Nephron (organoid): Measurements from ENCODE around the gene OPRM1.

Experiments used
- H3K27ac Mint-ChIP-seq, 3 experiments: 2 replicates each; pipeline ENCODE4 v1.8.0; 2020; ENCODE audit warnings: mixed read lengths in 3 of 3, mild to moderate bottlenecking in 2 of 3, moderate library complexity in 1 of 3
- H3K27me3 Mint-ChIP-seq: 2 replicates; pipeline ENCODE4 v1.8.0; 2021; ENCODE audit warnings: low read depth, mild to moderate bottlenecking, moderate library complexity, mixed read lengths
- H3K36me3 Mint-ChIP-seq: 2 replicates; pipeline ENCODE4 v1.8.0; 2020; ENCODE audit warnings: low read depth, mixed read lengths
- H3K4me1 Mint-ChIP-seq: 2 replicates; pipeline ENCODE4 v1.8.0; 2020; ENCODE audit warnings: mixed read lengths
- H3K4me3 Mint-ChIP-seq, 3 experiments: 2 replicates each; pipeline ENCODE4 v1.8.0; 2020; ENCODE audit warnings: mild to moderate bottlenecking in 3 of 3, mixed read lengths in 3 of 3, moderate library complexity in 2 of 3
- H3K9me3 Mint-ChIP-seq: 2 replicates; pipeline ENCODE4 v1.8.0; 2020; ENCODE audit warnings: mixed read lengths
- CTCF ChIP-seq, 3 experiments: fragments of 200-600 bp; sonication (generic); IDR thresholded peaks; one replicate each; pipeline ENCODE4 v1.5.0; 2021; ENCODE audit warnings: antibody characterized with exemption in 3 of 3; ENCODE audit not compliant: unreplicated experiment in 3 of 3

The OPRM1 gene

GRCh38 chr6:154096834-154097233 lies 57.8 kb downstream of the OPRM1 start:
- Mint-ChIP-seq H3K4me3 (no peak overlapping the region), H3K27me3 (no peaks in the 10 kb centered on the region), H3K27ac (peak overlapping the region in 1 of 3 experiments; percentile 71), H3K9me3 (no peaks in the 10 kb centered on the region), H3K36me3 (no peaks in the 10 kb centered on the region), H3K4me1 (peaks cover 15% of the 10 kb centered on the region)
- TF ChIP-seq CTCF (IDR thresholded peaks at IDR 0.05; ENCODE audit: unreplicated experiment in 3 of 3): no peak

- no peak overlapping the region for H3K4me3 Mint-ChIP-seq
- no peaks in the 10 kb centered on the region for H3K9me3 Mint-ChIP-seq
- TF ChIP-seq CTCF (IDR thresholded peaks at IDR 0.05; ENCODE audit: unreplicated experiment in 3 of 3): no peak
- no peaks in the 10 kb centered on the region for H3K36me3 Mint-ChIP-seq
- peaks cover 15% of the 10 kb centered on the region for H3K4me1 Mint-ChIP-seq
- H3K27ac Mint-ChIP-seq: no peak overlapping the region
- H3K27me3 Mint-ChIP-seq: no peaks in the 10 kb centered on the region
These were observed 60.2 kb downstream of the OPRM1 start for GRCh38 chr6:154099211-154099610.

- no peak overlapping the region for H3K27ac Mint-ChIP-seq
- H3K27me3 Mint-ChIP-seq: no peaks in the 10 kb centered on the region
- no peaks in the 10 kb centered on the region for H3K4me1 Mint-ChIP-seq
- H3K36me3 Mint-ChIP-seq: no peaks in the 10 kb centered on the region
- no peaks in the 10 kb centered on the region for H3K9me3 Mint-ChIP-seq
- no peak overlapping the region for H3K4me3 Mint-ChIP-seq
- TF ChIP-seq CTCF (IDR thresholded peaks at IDR 0.05; ENCODE audit: unreplicated experiment in 3 of 3): no peak
These were observed 67.2 kb downstream of the OPRM1 start for GRCh38 chr6:154106251-154106650.

GRCh38 chr6:154111025-154111424 lies 72.0 kb downstream of the OPRM1 start:
- Mint-ChIP-seq H3K4me3 (no peak overlapping the region), H3K27me3 (no peaks in the 10 kb centered on the region), H3K27ac (no peak overlapping the region), H3K4me1 (no peaks in the 10 kb centered on the region), H3K9me3 (no peaks in the 10 kb centered on the region), H3K36me3 (no peaks in the 10 kb centered on the region)
- TF ChIP-seq CTCF (IDR thresholded peaks at IDR 0.05; ENCODE audit: unreplicated experiment in 3 of 3): no peak

- Mint-ChIP-seq H3K9me3 (no peaks in the 10 kb centered on the region), H3K27ac (no peak overlapping the region), H3K36me3 (no peaks in the 10 kb centered on the region), H3K4me3 (no peak overlapping the region), H3K27me3 (no peaks in the 10 kb centered on the region), H3K4me1 (no peaks in the 10 kb centered on the region)
- TF ChIP-seq CTCF (IDR thresholded peaks at IDR 0.05; ENCODE audit: unreplicated experiment in 3 of 3): no peak
These were observed 73.3 kb downstream of the OPRM1 start for GRCh38 chr6:154112181-154112809.

- no peaks in the 10 kb centered on the region for H3K36me3 Mint-ChIP-seq
- no peak for TF ChIP-seq CTCF (IDR thresholded peaks at IDR 0.05; ENCODE audit: unreplicated experiment in 3 of 3)
- H3K4me1 Mint-ChIP-seq: no peaks in the 10 kb centered on the region
- H3K4me3 Mint-ChIP-seq: no peak overlapping the region
- no peak overlapping the region for H3K27ac Mint-ChIP-seq
- no peaks in the 10 kb centered on the region for H3K9me3 Mint-ChIP-seq
- no peaks in the 10 kb centered on the region for H3K27me3 Mint-ChIP-seq
These were observed 74.4 kb downstream of the OPRM1 start for GRCh38 chr6:154113392-154113791.
